OCI-LY7 (cell line): ENCODE data around the gene LRRFIP2.

ENCODE experiments used
- CTCF ChIP-seq: fragments of 200-600 bp; sonication (generic); conservative IDR thresholded peaks from 2 replicates; pipeline ENCODE4 v1.5.1; 2014; ENCODE audit warnings: mild to moderate bottlenecking, antibody characterized with exemption, low read length, moderate library complexity, mixed read lengths
- EZH2phosphoT487 ChIP-seq: fragments of 200-600 bp; sonication (generic); IDR thresholded peaks from 2 replicates; pipeline ENCODE4 v1.6.1; 2018; ENCODE audit warnings: low read depth, borderline replicate concordance, mild to moderate bottlenecking, mixed run types, antibody characterized with exemption, low read length, moderate library complexity, mixed read lengths

GRCh38 chr3:37050282-37050681 is 124.1 kb downstream of the LRRFIP2 start:
- TF ChIP-seq CTCF (no peak), EZH2phosphoT487 (no peak)
